PC-3 (cell line): ENCODE measurements around the gene VEGFA. TPM values are rescaled to one million over a fixed set of nuclear protein-coding genes. Genes with fewer than 3 reads are reported as not detected.

Experiments
- ATAC-seq: fragments of 200-7000 bp; cut with Tn5 transposase; 2 replicates; pipeline ENCODE4 v1.9.1; 2020; ENCODE audit warnings: mild to moderate bottlenecking, moderate library complexity
- BruUV-seq: library from RNA; stranded (reverse); fragments of 400-500 nt; replicated peaks from 2 replicates; lab custom pipeline; 2021; lab: Mats Ljungman, UMichigan
- CTCF ChIA-PET: fragments of 300-600 bp; sonication (Branson Sonifier 250); formaldehyde crosslinking; loops from one replicate; lab custom pipeline; 2022; ENCODE audit warnings: antibody characterized with exemption; lab: Charles Lee
- POLR2A ChIA-PET: fragments of 300-600 bp; sonication (Branson Sonifier 250); formaldehyde crosslinking; loops from one replicate; lab custom pipeline; 2022; ENCODE audit warnings: antibody characterized with exemption; ENCODE audit not compliant: unreplicated experiment; lab: Charles Lee
- DNase-seq: peaks from one replicate; pipeline ENCODE4 v3.0.0-alpha.2; 2015
- H2AFZ ChIP-seq: fragments of 300-600 bp; sonication (generic); 2 replicates; pipeline ENCODE4 v1.6.0; 2016; ENCODE audit warnings: antibody characterized with exemption, low read length
- H3F3A ChIP-seq: fragments of 300-600 bp; sonication (generic); one replicate; pipeline ENCODE4 v1.6.0; 2017; ENCODE audit warnings: antibody characterized with exemption, low read length, control low read depth, mild to moderate bottlenecking; ENCODE audit not compliant: unreplicated experiment
- H3K27ac ChIP-seq: fragments of 300-600 bp; sonication (generic); 2 replicates; pipeline ENCODE4 v1.5.1; 2016; ENCODE audit warnings: mild to moderate bottlenecking, low read length
- H3K27me3 ChIP-seq: fragments of 300-600 bp; sonication (generic); 2 replicates; pipeline ENCODE4 v1.6.1; 2016; ENCODE audit warnings: low read length, mixed read lengths
- H3K36me3 ChIP-seq: fragments of 300-600 bp; sonication (generic); 2 replicates; pipeline ENCODE4 v1.6.1; 2016; ENCODE audit warnings: low read depth, mixed run types, low read length, mixed read lengths
- H3K4me1 ChIP-seq: fragments of 300-600 bp; sonication (generic); 2 replicates; pipeline ENCODE4 v1.5.1; 2016; ENCODE audit warnings: low read length; ENCODE audit not compliant: insufficient read depth
- H3K4me2 ChIP-seq: fragments of 300-600 bp; sonication (generic); 2 replicates; pipeline ENCODE4 v1.6.0; 2016; ENCODE audit warnings: low read length
- H3K4me3 ChIP-seq: fragments of 300-600 bp; sonication (generic); 2 replicates; pipeline ENCODE4 v1.5.1; 2016; ENCODE audit warnings: mild to moderate bottlenecking, low read length, mixed read lengths
- H3K79me2 ChIP-seq: fragments of 300-600 bp; sonication (generic); 2 replicates; pipeline ENCODE4 v1.6.1; 2017; ENCODE audit warnings: low read length, mixed read lengths
- H3K9ac ChIP-seq: fragments of 300-600 bp; sonication (generic); 2 replicates; pipeline ENCODE4 v1.6.0; 2016; ENCODE audit warnings: mild to moderate bottlenecking, low read length
- H3K9me2 ChIP-seq: fragments of 300-600 bp; sonication (generic); replicated peaks from 2 replicates; pipeline ENCODE4 v1.6.1; 2016; ENCODE audit warnings: mixed run types, low read length, mixed read lengths
- H3K9me3 ChIP-seq: fragments of 300-600 bp; sonication (generic); 2 replicates; pipeline ENCODE4 v1.6.1; 2016; ENCODE audit warnings: low read length, mixed read lengths
- H4K20me1 ChIP-seq: fragments of 300-600 bp; sonication (generic); 2 replicates; pipeline ENCODE4 v1.6.1; 2016; ENCODE audit warnings: low read length, mixed read lengths
- EZH2 ChIP-seq: fragments of 300-600 bp; sonication (generic); IDR thresholded peaks from one replicate; pipeline ENCODE4 v1.6.1; 2017; ENCODE audit warnings: antibody characterized with exemption, mild to moderate bottlenecking, low read length; ENCODE audit not compliant: unreplicated experiment
- EZH2phosphoT487 ChIP-seq: fragments of 300-600 bp; sonication (generic); IDR thresholded peaks from 2 replicates; pipeline ENCODE4 v1.6.1; 2018; ENCODE audit warnings: mild to moderate bottlenecking, antibody characterized with exemption, low read length, borderline replicate concordance
- intact Hi-C: fragments of 100-400 bp; cut with micrococcal nuclease; formaldehyde crosslinking; loops from 2 replicates; pipeline ENCODE4 v1.9.0; 2023
- total RNA-seq: library from RNA; depleted of rRNA; stranded (reverse); fragments of >200 nt; gene quantifications from 2 replicates; pipeline ENCODE4 v1.2.3, GENCODE V29; 2014
- TF ChIP-seq, protein P1 (sequence below): fragments of 300-600 bp; sonication (generic); conservative IDR thresholded peaks from 2 replicates; pipeline ENCODE4 v1.5.1; 2017; ENCODE audit warnings: antibody characterized with exemption, low read depth, mild to moderate bottlenecking, low read length

Gene VEGFA
- total RNA-seq, 1 experiment from 2014 or later, result 146 TPM

DNA sequence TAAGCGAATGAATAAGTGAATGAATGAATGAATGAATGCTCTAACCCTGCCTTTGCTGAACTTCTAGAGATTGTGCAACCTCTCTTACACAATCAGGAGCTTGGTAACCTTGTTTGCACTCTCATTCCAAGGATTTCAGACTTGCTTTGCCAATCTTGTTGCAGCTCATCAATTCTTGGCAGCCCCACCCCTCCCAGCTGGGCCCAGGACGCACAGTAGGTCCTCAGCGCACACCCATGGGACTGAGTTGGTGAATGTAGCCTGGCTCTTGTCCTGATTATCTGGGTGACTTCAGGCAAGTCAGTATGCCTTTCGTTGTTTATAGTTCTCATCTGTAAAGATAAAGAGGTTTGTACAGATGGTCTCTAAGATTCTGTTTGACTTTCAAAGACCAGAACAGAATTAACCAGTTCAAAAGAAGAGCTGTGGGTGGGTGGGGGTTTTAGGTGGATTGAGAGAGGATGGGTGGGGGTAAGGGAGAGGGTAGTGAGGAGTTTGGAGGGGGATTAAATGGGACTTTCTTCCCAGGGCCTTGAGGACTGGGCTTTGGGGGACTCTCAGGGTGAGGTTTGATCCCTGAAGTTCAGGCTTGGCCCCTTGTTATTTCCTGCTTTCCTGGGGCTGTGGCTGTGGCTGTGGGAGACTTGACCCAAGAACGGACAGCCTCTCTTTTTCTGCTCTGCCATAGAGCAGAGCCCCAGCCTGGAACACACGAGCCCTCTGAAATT is 33.2 kb downstream of the VEGFA start:
- peaks cover 42% of the 10 kb centered on the region for H3K4me1 ChIP-seq

DNA sequence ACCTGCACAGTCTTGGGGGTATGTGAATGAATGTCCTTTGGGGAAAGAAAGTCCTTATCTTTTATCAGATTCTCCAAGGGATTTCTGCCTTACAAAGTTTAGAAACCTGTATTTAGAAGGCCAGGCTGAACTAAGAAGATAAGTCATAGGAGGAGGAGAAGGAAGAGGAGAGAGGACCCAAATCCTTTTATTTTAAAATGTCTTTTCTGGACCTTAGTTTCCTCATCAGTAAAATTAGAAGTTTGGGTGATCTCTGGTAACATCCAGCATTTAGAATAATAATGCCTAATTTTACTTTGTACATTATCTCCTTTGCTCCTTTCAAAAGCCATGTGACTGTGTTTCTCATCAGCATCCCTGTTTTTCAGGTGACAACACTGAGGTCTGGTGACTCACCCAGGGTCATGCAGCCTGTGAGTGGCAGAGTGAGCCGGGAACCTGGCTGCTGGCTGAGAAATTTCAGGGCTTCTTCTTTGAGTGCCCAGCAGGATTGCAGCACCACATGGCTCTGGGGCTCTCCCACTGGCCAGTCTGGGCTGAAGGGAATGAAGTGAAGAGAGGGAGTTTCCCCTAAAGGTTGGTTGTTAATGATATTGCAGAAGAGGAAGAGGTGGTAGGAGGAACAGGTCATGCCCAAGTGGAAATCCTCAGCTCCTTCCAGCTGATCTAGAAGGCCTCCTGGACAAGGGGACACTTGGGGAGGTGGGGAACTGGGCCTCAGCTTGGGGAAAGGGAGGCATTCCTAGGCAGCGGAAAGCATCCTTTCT is 34.0 kb downstream of the VEGFA start:
- Histone ChIP-seq H3K36me3 (no peaks in the 10 kb centered on the region), H3K9ac (no peak overlapping the region), H3K79me2 (no peaks in the 10 kb centered on the region), H3K4me2 (no peak overlapping the region), H3K4me3 (no peak overlapping the region), H3K9me3 (no peaks in the 10 kb centered on the region), H3F3A (no peaks in the 10 kb centered on the region), H3K27ac (no peak overlapping the region), H4K20me1 (no peaks in the 10 kb centered on the region), H3K27me3 (no peaks in the 10 kb centered on the region), H3K4me1 (peaks cover 34% of the 10 kb centered on the region), H3K9me2 (no peaks in the 10 kb centered on the region), H2AFZ (no peak overlapping the region)
- BruUV-seq, result no TSS peak
- POLR2A ChIA-PET, result no interaction called here
- intact Hi-C loops, result no loop called here
- CTCF ChIA-PET, result no interaction called here
- TF ChIP-seq EZH2phosphoT487 (no peak), EZH2 (no peak)
- TF ChIP-seq, protein P1, sequence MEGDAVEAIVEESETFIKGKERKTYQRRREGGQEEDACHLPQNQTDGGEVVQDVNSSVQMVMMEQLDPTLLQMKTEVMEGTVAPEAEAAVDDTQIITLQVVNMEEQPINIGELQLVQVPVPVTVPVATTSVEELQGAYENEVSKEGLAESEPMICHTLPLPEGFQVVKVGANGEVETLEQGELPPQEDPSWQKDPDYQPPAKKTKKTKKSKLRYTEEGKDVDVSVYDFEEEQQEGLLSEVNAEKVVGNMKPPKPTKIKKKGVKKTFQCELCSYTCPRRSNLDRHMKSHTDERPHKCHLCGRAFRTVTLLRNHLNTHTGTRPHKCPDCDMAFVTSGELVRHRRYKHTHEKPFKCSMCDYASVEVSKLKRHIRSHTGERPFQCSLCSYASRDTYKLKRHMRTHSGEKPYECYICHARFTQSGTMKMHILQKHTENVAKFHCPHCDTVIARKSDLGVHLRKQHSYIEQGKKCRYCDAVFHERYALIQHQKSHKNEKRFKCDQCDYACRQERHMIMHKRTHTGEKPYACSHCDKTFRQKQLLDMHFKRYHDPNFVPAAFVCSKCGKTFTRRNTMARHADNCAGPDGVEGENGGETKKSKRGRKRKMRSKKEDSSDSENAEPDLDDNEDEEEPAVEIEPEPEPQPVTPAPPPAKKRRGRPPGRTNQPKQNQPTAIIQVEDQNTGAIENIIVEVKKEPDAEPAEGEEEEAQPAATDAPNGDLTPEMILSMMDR, result no peak
- peak; percentile 65 for DNase-seq
- peak; percentile 23; the same call in 1 of the 2 replicates for ATAC-seq

More for the DNA sequence above, 33.2 kb downstream of the VEGFA start:
- TF ChIP-seq, protein P1, result no peak
- no peak for TF ChIP-seq EZH2phosphoT487
- no peak for TF ChIP-seq EZH2
- ChIA-PET CTCF (no interaction called here), POLR2A (no interaction called here)
- no peaks in the 10 kb centered on the region for H3K9me2 ChIP-seq
- H3K79me2 ChIP-seq, result no peaks in the 10 kb centered on the region
- no peak for ATAC-seq
- no peaks in the 10 kb centered on the region for H3F3A ChIP-seq
- no peak for DNase-seq
- H4K20me1 ChIP-seq, result no peaks in the 10 kb centered on the region
- no peak overlapping the region for H3K4me2 ChIP-seq
- H3K4me3 ChIP-seq, result no peak overlapping the region
- no peak overlapping the region for H2AFZ ChIP-seq
- H3K9ac ChIP-seq, result no peak overlapping the region
- no peaks in the 10 kb centered on the region for H3K9me3 ChIP-seq
- no peaks in the 10 kb centered on the region for H3K27me3 ChIP-seq
- H3K27ac ChIP-seq, result no peak overlapping the region
- intact Hi-C loops, result no loop called here
- BruUV-seq, result no TSS peak
- H3K36me3 ChIP-seq, result no peaks in the 10 kb centered on the region
